Inferior parietal cortex (tissue), 1 donor: ENCODE data around the gene GALNT10.

Experiments used
- DNase-seq: peaks from one replicate; pipeline ENCODE4 v3.0.0-alpha.2; 2016; ENCODE audit errors: extremely low spot score

GALNT10 gene

GRCh38 chr5:154267516-154267915 lies 77.0 kb downstream of the GALNT10 start:
- no peak for DNase-seq

DNA sequence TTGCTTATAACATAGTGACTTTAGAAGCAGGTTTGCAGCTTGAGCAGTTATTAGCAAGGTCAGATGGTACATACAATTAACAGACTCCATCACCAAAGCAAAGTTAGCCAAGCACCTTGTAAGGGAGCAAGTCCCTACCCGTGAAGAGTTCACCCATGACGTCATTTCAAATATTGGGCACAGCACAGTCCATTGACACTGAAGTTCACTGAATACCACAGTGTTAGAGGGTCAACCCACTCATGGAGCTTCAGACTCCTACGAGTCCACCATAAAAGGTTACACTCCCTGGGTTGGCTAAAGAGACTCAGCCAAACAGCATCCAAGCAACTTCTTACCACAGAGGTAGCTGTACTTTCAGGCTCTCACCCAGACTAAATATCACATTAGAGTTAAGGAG lies 77.5 kb downstream of the GALNT10 start:
- no peak for DNase-seq

GRCh38 chr5:154269414-154269813 lies 78.9 kb downstream of the GALNT10 start:
- no peak for DNase-seq

GRCh38 chr5:154271466-154271865 lies 80.9 kb downstream of the GALNT10 start:
- no peak for DNase-seq

GRCh38 chr5:154271936-154272514 lies 81.5 kb downstream of the GALNT10 start:
- no peak for DNase-seq

GRCh38 chr5:154273028-154273617 lies 82.6 kb downstream of the GALNT10 start:
- no peak for DNase-seq

GRCh38 chr5:154273963-154274827 lies 83.7 kb downstream of the GALNT10 start:
- no peak for DNase-seq

GRCh38 chr5:154274828-154275185 lies 84.3 kb downstream of the GALNT10 start:
- no peak for DNase-seq

- DNase-seq = no peak
These were observed 85.0 kb downstream of the GALNT10 start for GRCh38 chr5:154275566-154275965.

DNA sequence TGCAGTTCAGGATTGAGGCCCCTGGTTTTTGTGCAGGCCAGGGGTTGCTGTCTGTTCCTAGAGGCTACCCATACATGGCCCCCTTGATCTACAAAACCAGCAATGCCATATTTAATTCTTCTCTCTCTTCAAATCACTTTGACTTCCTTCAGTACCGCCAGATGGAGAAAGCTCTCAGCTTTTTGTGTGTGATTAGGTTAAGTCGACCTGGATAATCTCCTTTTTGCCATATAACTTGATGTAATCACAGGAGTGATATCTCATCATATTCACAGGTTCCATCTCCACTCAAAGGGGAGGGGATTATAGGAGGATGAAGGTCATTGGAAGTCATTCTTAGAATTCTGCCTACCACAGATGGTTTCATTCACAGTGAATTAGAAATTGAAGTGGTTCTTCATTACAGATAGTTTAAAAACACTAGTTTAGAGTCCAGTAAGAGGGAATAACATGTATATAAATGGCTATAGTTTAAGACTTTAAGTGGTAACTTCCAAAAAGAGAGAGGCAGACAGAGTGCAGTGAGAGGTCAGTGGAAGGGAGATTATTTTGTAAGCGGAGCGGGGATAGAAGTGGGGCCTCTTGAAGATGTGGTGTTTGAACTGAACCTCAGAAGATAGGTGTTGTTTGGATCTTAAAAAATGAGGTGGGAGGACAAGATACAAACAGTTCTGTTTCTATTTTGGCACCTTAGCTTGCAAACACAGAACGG lies 85.9 kb downstream of the GALNT10 start:
- no peak for DNase-seq

DNA sequence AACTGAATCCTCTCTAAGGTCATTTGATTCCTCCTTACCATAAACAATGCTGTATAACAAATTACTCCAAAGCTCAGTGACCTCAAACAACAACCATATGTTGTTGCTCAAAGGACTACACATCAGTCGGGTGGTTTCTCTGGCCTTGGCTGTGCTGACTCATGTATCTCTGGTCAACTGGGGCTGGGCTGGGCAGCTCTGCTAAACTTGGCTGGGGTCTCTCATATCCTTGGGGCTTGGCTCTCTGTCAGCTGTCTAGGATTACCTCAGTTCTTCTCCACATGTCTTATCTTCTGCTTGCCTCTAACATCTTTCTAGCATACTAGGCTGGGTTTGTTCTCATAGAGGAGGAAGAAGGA lies 86.4 kb downstream of the GALNT10 start:
- DNase-seq = no peak

DNA sequence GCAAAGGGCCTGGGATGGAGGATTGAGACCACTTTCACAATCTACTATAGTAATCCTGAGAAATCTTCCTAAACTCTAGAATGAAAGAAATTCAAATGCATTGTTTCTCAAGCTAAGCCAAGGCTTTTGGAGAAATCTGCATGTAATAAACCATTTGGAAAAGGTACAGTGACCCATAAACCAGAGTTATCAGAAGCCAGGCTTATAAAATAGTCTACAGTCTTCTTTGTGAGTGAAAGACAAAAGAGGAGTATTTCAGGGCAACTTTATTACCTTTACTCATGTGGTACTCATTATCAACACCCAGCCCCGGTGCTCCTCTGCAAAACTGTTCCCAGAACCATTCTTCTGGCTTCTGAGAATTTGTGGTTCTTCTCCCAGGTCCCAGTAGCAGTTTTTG lies 87.0 kb downstream of the GALNT10 start:
- DNase-seq = no peak

DNA sequence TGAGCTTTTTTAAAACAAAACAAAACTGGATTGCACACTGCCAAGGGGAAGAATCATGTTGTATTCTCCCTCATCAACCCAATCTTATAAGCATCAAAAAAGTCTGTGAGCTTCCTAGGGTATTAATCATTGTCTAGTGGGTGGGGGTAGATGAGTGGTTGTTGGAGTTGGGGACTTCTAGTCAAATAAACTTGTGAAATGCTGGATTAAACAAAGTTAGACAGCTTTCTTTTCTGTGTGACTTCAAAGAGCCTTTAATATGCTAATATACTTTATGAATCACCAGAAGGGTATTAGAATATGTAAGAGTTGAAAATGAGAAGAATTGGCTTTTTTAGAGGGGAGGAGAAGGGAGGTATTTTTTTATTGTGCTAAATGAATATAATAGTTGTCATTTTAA lies 87.7 kb downstream of the GALNT10 start:
- DNase-seq = no peak

- DNase-seq = no peak
These were observed 88.4 kb downstream of the GALNT10 start for GRCh38 chr5:154278908-154279307.

GRCh38 chr5:154284433-154284832 lies 93.9 kb downstream of the GALNT10 start:
- DNase-seq = no peak

DNA sequence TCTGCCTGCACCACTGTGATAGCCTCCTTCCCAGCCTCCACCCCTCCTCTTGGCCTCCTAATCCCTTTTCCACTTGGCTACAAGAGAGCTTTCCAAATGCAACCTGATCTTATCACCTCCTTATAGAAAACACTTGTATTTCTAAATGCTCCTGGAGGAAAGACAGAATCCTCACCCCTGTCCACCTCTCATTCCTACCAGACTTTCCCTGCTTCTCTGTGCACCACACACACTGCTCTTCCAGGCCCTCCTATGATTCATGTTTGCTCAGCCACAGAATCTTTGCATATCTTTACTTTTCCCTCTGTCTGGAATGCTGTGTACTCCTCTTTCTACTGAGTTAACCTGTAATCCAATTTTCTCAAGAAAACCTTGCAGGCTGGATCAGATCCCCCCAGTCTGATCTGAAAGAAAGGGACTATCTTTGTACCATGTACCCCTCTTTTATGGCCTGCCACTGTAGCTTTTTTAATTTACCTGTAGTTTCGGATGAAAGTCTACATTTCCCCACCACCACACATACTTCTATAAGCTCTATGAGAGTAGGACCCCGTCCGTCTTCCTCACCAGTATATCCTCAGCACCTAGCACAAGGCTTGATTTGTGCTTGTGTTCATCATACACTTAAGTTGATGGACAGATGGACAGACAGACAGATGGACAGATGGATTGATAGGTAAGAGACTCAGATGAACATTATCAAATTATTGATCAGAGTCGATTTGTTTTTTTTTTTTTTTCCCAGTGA lies 95.3 kb downstream of the GALNT10 start:
- no peak for DNase-seq

DNA sequence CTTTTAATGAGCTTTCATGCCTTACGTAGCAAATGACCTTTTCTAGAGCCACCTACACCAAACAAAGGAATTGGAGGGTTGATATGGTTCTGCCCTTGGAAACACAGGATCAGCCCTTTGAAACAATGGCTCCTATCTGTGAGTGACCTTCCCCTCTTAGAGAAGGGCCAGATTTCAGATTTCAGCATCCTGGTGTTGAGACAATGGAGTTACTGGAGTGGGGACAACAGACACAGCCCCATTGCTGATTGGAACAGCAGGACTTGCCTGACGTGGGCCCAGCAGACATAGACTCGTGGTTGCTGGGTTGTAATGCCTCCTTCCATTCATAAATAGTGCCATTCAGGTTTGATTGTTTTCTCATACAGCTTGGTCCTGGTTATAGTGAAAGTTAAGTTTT lies 96.0 kb downstream of the GALNT10 start:
- DNase-seq = no peak

- no peak for DNase-seq
These were observed 96.6 kb downstream of the GALNT10 start for GRCh38 chr5:154287136-154287535.

DNA sequence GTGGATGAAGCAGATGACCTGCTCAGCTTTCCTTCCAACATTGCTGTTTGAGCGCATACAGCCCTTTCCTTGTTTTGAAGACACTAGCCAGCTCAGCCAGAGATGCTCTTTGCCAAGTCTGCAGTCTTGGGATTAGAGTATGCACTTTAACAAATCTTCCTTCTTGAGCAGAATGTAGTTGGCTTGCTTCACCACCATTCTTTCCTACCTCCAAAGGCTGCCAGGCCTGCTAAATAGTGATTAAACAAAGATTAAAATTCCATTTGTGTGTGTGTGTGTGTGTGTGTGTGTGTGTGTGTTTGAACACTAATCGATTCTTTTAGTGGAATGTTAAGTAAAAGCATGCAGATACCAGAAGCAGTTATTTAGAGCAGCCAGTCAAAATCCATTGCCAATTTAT lies 97.6 kb downstream of the GALNT10 start:
- DNase-seq = no peak

GRCh38 chr5:154291917-154292316 lies 101.4 kb downstream of the GALNT10 start:
- no peak for DNase-seq

DNA sequence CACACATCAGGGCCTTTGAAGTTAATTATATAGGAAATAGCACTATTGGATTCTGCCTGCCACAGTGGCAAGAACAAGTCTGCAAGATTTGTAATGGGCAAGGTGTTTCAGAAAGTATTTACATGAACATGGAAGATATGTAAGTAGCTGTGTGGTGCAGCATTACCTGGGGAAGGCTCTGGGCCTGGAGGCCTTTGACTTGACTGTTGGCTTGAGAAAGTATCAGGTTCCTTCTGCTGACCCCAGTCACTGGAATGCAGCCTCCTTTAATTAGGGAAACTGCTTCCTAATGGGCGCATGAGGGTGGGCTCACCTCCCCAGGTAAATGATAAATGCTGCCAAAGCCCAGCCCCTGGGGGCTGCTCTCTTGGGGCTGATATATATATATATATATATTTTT lies 102.7 kb downstream of the GALNT10 start:
- DNase-seq = no peak

- DNase-seq = no peak
These were observed 105.0 kb downstream of the GALNT10 start for GRCh38 chr5:154295551-154295950.
